ENCODE data around the gene TMEM267.
"Not testable (repeated sequence)": the region's sequence is repeated elsewhere in the genome, so short reads cannot be mapped to it uniquely, and the experiment has no call there.

Gene TMEM267

DNA sequence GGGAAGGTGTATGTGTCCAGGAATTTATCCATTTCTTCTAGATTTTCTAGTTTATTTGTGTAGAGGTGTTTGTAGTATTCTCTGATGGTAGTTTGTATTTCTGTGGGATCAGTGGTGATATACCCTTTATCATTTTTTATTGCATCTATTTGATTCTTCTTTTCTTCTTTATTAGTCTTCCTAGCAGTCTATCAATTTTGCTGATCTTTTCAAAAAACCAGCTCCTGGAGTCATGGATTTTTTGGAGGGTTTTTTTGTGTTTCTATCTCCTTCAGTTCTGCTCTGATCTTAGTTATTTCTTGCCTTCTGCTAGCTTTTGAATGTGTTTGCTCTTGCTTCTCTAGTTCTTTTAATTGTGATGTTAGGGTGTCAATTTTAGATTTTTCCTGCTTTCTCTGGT is 42.1 kb downstream of the TMEM267 start:
- not testable (repeated sequence) for DNase-seq

DNA sequence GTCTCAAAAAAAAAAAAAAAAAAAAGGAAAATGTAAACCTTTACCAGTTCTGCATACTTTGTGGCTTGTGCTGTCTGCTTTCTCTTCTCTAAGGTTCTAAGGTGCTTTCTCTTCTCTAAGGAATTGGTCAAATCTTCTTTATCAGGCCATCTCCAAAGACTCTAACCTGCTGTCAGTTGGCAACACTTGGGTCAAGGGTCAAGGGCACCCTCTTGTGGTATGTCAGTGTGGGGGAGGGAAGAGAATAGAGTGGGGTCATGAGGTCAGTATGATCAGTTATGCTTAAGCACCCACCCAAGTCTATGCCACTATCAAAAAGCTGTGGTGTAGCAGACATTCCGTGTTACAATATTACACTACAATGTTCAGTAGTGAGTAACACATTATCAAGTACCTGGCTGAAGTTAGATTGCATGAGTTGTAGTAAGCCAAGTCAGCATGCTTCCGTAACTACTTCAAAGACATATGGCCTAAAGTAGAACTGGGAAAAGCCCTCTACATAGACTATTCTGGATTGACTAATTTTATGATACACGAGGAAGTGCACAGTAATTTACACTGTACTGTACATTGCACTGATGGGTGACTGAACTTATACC is 46.5 kb downstream of the TMEM267 start:
- no peak for DNase-seq

DNA sequence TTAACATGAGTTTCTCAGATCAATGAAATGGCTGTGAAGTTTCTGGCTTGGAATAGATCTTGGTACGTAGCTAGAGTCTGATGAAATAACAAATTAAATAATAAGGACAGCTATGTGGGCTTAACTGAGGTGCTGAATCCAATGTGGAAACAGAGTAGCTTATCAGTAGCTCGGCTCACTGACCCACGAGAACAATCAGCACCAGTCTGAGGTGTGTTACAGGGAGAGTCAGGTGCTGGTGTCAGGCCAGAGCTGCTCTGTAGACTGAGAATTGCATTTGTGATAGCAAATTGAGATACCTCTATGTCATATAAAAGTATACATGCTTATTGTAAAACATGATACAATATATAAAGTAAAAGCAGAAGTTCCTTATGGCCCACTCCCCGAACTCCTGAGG is 50.3 kb downstream of the TMEM267 start:
- no peak for DNase-seq

DNA sequence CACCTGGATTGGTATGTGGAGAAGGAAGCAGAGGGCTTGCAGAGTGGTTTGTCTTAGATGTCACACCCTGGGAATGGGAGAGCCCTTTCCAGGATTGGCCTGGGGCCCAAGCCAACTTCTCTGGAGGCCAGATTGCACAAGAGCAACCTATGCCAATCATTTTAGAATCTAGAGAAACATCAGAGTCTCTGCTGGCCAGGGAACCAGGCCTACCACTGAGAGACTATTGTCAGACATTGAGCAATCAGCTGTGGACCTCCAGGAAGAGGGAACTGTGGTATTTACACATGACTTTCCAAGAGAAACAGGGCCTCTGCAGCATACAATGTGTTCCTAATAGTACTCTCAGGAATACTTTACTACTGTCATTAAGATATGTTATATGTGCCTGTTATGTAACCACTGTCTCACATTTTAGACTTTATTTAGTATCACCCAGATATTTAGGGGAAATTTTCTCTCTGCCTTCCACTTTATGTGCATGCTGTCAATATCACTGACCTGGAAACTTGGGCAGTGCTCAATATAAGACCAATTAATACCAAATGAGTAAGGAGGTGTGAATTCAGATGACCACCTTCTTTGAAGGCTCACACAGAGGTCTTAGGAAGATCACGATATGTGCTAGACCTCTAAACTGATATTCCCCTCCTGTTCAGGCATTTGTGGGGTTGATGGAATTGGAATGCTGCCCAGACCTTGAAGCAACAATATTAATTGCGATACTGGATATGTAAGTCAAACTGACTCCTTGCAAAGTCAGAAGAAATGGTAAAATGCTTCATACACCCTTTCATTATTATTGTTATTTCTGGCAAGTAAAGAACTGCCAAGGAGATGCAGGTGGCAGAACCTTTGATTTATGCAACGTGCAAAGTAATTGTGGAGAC is 50.9 kb downstream of the TMEM267 start:
- no peak for DNase-seq

DNA sequence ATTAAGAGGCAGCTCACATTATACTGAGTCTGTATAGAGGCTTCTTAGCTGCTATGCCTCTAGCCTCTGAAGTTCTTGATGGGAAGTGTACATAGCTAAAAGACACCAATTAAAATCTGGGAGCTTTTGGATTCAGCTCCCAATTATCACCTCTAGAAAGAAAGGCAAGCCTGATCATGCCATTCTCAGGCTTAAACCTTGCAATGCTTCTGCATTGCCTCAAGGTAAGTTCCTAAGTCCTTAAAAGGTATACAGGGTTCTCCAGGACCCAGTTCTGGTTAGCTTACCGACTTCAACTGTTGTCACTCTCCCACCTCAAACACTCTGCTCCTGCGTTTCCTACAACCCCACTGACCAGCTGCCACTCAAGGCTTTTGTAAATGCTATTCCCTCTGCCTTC is 54.0 kb downstream of the TMEM267 start:
- DNase-seq, result no peak

DNA sequence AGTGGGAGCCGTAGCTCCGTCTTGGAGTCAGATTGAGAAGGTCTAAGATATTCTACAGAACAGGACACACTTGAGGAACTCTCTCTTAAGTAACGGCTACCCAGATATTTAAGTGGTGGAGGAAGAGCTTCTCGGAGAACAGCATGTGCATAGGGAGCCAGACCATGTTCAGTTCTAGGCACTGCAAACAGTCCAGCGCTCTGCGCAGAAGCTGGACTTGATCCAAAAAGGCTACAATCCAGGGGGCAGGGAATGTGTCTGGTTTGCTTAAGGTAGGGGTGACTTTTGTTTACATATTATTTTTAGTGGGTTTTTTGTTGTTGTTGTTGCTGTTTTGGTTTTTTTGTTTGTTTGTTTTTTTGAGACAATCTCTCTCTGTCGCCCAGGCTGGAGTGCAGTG is 54.6 kb downstream of the TMEM267 start:
- no peak for DNase-seq

DNA sequence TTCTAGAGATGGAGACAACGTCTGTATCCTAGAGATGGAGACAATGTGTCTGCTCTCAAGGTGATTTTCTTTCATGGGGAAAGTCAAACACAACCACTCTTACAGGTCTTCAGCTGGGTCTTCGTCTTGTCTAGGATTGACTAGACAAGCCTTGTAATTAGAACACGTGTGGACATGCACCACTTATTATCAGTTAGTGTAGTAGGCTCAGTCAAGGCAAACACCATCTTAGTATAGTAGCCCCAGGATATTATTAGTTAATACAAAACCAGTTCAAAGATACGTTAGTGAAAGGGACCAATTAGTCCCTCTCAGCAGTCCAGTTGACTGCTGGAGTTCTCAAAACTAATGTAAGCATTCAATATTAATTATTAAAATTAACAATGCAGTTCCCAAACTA is 56.4 kb downstream of the TMEM267 start:
- DNase-seq, result no peak

DNA sequence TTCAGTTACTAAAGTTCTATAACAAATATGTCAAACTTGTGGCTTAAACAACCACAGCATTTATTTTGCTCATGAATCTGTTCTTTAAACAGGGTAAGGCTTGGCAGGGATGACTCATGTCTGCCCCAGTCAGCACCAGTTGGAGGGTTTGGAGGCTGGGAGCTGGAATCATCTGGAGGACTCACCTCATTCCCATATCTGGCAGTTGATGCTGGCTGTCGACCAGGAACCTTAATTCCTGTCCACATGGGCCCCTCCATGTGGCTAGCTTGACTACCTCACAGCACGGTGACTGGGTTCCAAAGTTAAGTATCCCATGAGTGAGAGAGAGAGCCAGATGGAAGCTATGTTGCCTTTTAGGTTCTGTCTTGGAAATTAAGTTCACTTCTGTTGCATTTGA is 57.7 kb downstream of the TMEM267 start:
- no peak for DNase-seq

DNA sequence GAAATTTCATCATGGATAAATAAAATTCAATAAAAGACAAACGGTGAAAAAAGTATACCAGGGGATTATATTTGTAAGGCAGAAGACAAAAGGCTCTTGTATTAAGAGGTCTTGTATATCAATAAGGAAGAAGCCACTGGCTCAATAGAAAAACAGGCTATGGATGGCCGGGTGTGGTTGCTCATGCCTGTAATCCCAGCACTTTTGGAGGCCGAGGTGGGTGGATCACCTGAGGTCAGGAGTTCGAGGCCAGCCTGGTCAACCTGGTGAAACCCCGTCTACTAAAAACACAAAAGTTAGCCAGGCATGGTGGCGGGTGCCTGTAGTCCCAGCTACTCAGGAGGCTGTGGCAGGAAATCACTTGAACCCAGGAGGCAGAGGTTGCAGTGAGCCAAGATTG is 60.6 kb downstream of the TMEM267 start:
- DNase-seq, result not testable (repeated sequence)

DNA sequence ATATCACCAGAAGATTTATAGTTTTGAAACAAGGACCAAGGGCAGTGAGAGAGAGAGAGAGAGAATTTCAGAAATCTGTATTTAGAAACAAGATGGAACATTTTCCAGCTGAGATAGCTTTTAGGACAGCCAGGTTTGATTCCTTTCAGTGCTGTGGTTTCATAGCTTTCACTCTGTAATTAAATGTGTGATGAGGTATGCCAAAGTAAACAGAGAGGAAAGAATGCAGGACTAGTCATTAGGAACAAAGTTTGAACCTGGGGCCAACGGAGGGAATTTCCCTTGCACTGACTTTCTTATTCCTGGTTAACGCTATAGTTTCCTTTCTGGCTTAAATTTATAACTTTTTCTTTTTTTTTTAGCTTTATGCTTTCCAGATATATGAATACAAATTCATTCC is 61.5 kb downstream of the TMEM267 start:
- DNase-seq, result no peak

DNA sequence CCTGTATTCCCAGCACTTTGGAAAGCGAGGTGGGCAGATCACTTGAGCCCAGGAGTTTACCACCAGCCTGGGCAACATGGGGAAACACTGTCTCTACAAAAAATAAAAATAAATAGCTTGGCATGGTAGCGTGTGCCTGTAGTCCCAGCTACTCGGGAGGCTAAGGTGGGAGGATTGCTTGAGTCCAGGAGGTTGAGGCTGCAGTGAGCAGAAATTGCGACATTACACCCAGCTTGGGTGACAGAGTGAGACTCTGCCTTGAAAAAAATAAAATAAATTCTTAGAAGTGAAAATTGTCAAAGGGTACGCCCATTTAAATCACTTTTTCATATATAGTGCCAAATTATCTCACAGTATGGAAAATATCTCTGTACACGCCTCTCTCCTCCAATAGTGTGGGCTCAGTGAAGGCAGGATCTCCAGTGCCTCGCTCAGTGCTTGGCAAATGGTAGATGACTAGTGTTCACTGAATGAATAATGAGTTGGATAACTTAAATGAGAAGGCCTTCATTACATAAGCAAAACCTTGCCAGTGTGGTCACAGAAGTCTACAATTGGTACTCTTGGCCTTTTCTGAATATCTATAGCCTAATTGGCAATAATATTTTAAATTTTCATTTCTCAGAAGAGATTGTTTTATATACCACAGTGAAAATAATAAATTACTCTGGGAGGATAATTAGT is 62.1 kb downstream of the TMEM267 start:
- DNase-seq, result no peak

DNA sequence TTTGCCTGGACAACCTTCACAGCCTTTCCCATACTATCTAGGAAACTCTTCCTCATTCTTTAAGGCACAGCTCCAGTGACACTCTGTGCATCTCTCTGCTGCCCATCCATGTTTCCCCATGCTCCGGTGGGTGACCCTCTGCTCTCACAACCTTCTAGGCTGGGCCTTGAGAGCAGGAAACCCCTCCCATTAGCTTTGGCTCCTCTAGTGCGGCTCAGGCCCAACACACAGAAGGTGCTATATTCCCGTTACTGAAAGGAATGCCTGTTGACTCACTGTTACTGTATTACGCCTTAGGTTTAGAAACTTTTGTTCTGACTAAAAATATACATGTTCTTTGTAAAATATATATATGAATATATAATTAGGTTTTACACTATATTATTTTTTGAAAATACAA is 63.4 kb downstream of the TMEM267 start:
- DNase-seq, result no peak

DNA sequence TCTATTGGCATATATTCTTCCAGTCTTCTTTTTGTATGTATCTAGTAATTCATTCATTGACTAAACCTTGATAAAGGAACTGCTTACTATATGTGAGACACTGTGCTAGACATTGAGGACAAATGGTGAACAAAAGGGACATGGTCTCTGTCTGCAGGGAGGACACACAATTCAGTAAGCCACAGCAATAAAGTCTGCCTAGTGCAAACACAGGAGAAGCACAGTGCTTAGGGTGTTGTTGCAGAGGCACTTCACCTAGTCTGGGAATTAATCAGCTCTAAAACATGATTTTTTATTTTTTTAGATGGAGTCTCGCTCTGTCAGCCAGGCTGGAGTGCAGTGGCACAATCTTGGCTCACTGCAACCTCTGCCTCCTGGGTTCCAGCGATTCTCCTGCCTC is 65.1 kb downstream of the TMEM267 start:
- DNase-seq, result no peak

DNA sequence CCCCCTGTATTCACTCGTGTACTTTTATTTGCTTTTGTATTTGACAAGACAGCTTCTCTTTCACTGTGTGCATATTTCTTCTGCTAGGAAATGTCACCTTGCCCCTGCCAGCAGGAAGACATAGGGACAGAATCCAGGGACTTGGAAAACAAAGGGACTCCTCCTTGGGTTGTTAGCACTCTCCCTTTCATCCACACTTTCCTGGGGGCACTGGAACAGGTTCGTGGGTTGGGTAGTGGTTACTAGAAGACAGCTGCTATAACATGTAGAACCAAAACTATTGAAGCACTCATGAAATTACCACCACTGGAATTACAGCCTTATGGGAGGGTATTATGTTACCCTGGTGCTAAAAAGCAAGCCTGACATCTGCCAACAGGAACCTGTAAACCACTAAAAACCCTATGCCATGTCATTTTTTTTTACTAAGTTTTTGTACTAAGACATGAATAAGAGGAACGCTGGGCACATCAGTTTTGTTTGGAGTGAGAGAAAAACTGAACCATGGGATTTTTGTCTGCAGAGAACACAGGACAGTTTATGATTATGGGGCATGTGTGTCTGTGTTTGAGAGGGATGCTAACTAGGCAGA is 66.8 kb downstream of the TMEM267 start:
- no peak for DNase-seq

DNA sequence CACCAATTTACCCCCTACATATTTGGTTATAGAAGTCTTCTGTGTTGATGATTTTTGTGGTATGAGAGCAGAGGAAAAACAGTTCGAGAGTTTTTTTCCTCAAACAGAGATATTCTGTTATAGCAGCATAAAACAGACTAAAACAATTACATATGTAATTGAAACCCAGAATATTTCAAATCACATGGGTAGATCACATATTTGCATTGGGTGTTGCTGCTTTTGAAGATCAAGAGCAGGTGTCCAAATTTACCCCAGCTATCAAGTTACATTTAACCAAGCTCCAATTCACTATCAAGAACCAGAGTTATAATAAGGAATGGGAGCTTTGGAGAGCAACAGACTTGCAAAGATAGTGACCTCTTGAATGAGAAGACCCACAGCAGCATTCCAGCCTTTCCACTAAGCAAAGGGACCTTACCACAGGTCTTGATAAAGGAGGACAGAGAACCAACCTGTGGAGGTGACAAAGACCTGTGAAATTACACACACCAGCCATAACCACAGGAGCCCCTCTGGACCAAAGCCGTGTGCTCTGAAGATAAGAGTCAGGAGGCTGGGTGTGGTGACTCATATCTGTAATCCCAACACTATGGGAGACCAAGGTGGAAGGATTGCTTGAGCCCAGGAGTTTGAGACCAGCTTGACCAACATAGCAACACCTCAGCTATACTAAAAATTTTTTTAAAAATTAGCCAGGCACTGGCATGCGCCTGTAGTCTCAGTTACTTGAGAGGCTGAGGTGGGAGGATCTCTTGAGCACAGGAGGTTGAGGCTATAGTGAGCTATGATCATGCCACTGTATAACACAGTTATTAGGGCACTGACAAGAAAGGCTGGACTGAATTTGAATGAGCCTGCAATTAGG is 67.5 kb downstream of the TMEM267 start:
- DNase-seq, result no peak

DNA sequence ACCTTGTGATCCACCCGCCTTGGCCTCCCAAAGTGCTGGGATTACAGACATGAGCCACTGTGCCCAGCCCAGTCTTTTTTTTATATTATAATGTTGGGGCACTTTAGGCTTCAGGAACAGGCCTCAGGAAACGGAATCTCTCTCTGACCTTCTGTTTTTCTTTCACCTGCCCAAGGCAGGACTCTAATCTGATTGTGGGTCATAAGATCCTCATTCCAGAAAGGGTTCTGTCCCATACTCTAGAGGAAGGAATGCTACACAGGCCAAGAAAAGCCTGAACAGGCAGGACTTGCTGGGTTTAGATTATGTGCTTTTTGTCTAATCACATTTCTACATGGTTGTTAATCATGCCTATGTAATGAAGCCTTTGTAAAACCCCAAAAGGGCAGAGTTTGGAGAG is 69.7 kb downstream of the TMEM267 start:
- no peak for DNase-seq

DNA sequence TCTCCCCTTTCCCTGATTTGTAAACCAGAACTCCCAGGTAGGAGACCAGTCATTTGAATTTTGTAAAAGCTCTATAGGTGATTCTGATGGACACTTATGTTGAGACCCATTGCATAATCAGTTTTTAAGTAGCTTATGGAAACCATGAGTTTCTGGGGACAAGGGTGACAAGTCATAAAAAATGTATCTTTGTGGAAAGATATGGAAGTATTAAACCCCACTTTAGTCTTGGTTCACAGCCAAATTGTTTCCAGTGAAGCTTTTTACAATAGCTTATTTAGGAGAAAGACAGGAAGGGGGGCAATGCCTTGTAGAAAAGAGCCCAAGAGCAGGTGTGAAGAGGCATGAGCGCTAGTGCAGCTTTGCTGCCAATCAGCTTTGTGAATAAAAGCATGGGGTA is 71.0 kb downstream of the TMEM267 start:
- no peak for DNase-seq

DNA sequence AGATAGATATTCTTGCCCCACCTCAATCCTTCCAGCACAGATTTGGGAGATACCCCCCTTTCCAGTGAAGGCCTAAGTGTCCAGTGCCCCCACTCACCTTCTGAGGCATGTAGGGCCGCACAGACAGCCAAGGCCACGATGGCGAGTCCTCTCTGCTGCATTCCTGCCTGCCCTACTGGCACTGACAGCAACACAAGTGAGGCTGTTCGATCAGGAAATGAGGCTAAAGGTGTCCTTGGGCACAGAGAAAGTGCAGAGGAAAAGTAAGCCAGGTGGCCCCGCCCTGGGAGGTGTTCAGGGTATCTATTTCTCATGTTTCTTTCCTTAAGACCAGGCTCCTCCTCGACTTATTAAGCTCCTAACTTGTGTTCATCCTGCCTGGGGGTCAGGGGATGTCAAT is 71.5 kb downstream of the TMEM267 start, which contains the start of gene CCL28:
Gene CCL28, minus strand, starts transcription at position 236 of the 400 bp plus-strand sequence. Its CDS starts 75 bp downstream, at position 161.
- no peak for DNase-seq

DNA sequence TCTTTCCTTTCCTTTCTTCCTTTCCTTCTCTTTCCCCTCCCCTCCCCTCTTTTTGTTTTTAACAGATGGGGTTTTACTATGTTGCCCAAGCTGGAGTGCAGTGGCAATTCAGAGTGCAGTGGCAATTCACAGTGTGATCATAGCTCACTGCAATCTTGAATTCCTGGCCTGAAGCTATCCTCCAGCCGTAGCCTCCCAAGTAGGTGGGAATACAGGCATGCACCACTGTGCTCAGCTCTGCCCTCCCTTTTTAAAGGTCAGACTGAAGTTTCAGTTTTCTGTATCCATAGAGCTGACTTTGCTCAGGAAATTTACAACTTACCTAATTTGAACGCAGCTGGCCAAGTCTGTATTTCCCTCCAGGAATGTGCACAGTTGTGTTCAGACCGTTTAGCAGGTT is 72.2 kb downstream of the TMEM267 start:
- DNase-seq, result no peak

DNA sequence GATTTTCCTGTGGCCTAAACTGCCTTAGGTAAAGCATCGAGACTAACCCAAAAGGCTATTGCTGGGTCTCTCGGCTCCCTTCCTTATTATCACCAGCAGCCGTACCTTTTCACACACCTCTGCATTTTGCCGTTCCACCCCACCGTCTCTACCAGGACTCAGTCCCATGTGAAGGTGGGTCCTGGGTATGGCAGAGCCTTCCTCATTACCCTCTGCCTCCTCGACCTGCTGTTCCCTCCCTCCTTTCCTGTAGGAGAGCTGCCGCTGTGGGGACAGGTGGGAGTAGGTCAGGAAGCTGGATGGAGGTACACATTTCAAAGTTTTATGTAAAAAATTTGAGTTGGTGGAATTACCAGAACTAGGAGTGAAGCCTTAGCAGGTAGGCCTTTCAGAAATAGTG is 73.3 kb downstream of the TMEM267 start:
- DNase-seq, result no peak

DNA sequence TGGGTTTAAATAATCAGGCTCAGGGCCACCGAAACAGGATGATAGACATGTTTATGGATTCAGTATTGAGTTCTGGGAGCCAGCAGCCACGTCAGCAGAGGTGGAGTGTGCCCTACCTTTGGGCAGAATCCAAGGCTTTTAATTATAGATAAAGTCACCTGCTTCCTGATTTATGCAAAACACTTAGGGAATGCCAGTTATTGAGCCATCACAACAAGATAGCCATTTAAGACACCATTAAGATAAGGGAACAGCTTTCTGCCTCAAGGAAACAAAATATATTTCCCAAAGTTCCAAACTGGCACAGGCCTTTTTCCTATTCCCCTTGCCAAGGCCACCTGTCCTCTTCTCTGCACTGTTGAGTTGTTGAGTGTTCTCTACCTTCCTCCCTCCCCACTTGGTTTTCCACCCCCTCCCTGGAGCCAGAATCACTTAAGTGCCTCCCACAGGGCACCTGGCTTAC is 73.8 kb downstream of the TMEM267 start:
- DNase-seq, result no peak

DNA sequence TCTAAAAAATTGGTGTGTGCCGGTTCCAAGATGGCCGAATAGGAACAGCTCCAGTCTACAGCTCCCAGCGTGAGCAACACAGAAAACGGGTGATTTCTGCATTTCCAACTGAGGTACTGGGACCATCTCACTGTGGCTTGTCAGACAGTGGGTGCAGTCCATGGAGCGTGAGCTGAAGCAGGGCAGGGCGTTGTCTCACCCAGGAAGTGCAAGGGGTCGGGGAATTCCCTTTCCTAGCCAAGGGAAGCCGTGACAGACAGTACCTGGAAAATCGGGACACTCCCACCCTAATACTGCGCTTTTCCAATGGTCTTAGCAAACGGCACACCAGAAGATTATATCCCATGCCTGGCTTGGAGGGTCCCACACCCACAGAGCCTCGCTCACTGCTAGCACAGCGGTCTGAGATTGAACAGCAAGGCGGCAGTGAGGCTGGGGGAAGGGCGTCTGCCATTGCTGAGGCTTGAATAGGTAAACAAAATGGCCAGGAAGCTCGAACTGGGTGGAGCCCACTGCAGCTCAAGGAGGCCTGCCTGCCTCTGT is 81.1 kb downstream of the TMEM267 start:
- DNase-seq, result not testable (repeated sequence)

Data from T-helper 9 cell (primary cell).